Measurements from ENCODE around the gene ZNF746.

The ZNF746 gene

GRCh38 chr7:149497467-149498261 lies at the start of gene ZNF746:
Gene ZNF746, minus strand, starts transcription at chr7:149497809. Its CDS starts 273 bp downstream, at chr7:149497536.
- H3K9me3 Mint-ChIP-seq, result no peaks in the 10 kb centered on the region
- peak within 1 kb of the TSS; percentile 94 for H3K4me3 Mint-ChIP-seq
- H3K4me1 Mint-ChIP-seq (ENCODE audit: low read depth), result peaks cover 28% of the 10 kb centered on the region
- no peaks in the 10 kb centered on the region for H3K27me3 Mint-ChIP-seq
- peak within 1 kb of the TSS; percentile 92 for H3K27ac Mint-ChIP-seq
- peaks cover 26% of the 10 kb centered on the region for H3K36me3 Mint-ChIP-seq (ENCODE audit: low read depth)

DNA sequence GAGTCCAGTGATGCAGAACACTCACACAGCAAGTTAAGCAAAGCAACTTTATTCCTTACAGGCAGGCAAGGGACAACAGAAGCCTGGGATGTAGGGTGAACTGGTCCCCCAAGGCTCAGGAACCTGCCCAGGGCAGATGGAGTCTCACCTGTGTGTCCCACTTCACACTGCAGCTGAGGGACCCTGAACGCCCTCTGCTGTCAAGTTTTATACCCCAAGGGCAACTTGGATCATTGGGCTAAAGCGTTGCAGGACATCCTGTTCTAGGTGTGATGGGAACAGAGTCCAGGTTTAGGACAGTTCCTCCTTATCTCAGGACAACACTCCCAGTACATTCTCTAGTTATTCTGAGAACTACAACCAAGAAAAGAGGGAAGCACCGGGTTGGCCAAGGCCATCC lies 49.5 kb upstream of the ZNF746 start:
- no peaks in the 10 kb centered on the region for H3K27me3 Mint-ChIP-seq
- H3K27ac Mint-ChIP-seq, result no peak overlapping the region
- no peak overlapping the region for H3K4me3 Mint-ChIP-seq
- peaks cover 55% of the 10 kb centered on the region for H3K36me3 Mint-ChIP-seq (ENCODE audit: low read depth)
- H3K9me3 Mint-ChIP-seq, result no peaks in the 10 kb centered on the region
- H3K4me1 Mint-ChIP-seq (ENCODE audit: low read depth), result no peaks in the 10 kb centered on the region

- no peaks in the 10 kb centered on the region for H3K4me1 Mint-ChIP-seq (ENCODE audit: low read depth)
- H3K36me3 Mint-ChIP-seq (ENCODE audit: low read depth), result peaks cover 47% of the 10 kb centered on the region
- H3K27me3 Mint-ChIP-seq, result no peaks in the 10 kb centered on the region
- H3K9me3 Mint-ChIP-seq, result no peaks in the 10 kb centered on the region
- H3K27ac Mint-ChIP-seq, result no peak overlapping the region
- no peak overlapping the region for H3K4me3 Mint-ChIP-seq
Measured at GRCh38 chr7:149546331-149546730, 48.7 kb upstream of the ZNF746 start.

- Mint-ChIP-seq H3K9me3 (no peaks in the 10 kb centered on the region), H3K27me3 (no peaks in the 10 kb centered on the region), H3K4me3 (no peak overlapping the region), H3K36me3 (ENCODE audit: low read depth) (peaks cover 34% of the 10 kb centered on the region), H3K4me1 (ENCODE audit: low read depth) (no peaks in the 10 kb centered on the region), H3K27ac (no peak overlapping the region)
Measured at GRCh38 chr7:149544028-149544427, 46.4 kb upstream of the ZNF746 start.

GRCh38 chr7:149532654-149533053 lies 35.0 kb upstream of the ZNF746 start:
- Mint-ChIP-seq H3K27me3 (no peaks in the 10 kb centered on the region), H3K36me3 (ENCODE audit: low read depth) (no peaks in the 10 kb centered on the region), H3K4me3 (no peak overlapping the region), H3K4me1 (ENCODE audit: low read depth) (peaks cover 10% of the 10 kb centered on the region), H3K9me3 (peaks cover 16% of the 10 kb centered on the region), H3K27ac (no peak overlapping the region)

GRCh38 chr7:149529136-149529718 lies 31.6 kb upstream of the ZNF746 start:
- Mint-ChIP-seq H3K27ac (no peak overlapping the region), H3K36me3 (ENCODE audit: low read depth) (no peaks in the 10 kb centered on the region), H3K4me1 (ENCODE audit: low read depth) (no peaks in the 10 kb centered on the region), H3K27me3 (no peaks in the 10 kb centered on the region), H3K4me3 (no peak overlapping the region), H3K9me3 (peaks cover 16% of the 10 kb centered on the region)

DNA sequence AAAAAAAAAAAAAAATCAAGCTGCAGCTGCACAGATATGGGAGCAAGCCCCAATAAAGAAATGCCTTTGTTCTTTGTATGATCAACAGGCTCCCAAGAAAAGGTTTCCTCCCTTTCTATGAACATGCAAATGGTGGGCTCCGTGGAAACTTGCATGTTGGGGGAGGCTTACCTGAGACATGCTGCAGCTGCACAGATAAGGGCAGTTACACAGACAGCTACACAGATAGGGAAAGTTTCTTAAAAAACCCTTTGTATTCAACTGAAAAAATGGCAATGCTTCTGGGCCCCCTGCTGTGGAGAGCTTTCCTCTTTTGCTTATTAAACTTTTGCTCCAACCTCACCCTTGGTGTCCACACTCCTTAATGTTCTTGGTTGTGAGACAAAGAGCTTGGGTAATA lies 29.8 kb upstream of the ZNF746 start:
- H3K4me3 Mint-ChIP-seq, result no peak overlapping the region
- H3K27me3 Mint-ChIP-seq, result no peaks in the 10 kb centered on the region
- H3K27ac Mint-ChIP-seq, result no peak overlapping the region
- no peaks in the 10 kb centered on the region for H3K36me3 Mint-ChIP-seq (ENCODE audit: low read depth)
- peaks cover 16% of the 10 kb centered on the region for H3K9me3 Mint-ChIP-seq
- H3K4me1 Mint-ChIP-seq (ENCODE audit: low read depth), result no peaks in the 10 kb centered on the region

- Mint-ChIP-seq H3K27me3 (no peaks in the 10 kb centered on the region), H3K36me3 (ENCODE audit: low read depth) (no peaks in the 10 kb centered on the region), H3K4me3 (no peak overlapping the region), H3K9me3 (peaks cover 16% of the 10 kb centered on the region), H3K27ac (no peak overlapping the region), H3K4me1 (ENCODE audit: low read depth) (no peaks in the 10 kb centered on the region)
Measured at GRCh38 chr7:149525280-149525679, 27.7 kb upstream of the ZNF746 start.

- no peak overlapping the region for H3K4me3 Mint-ChIP-seq
- peaks cover 3% of the 10 kb centered on the region for H3K36me3 Mint-ChIP-seq (ENCODE audit: low read depth)
- H3K27ac Mint-ChIP-seq, result no peak overlapping the region
- H3K9me3 Mint-ChIP-seq, result peaks cover 16% of the 10 kb centered on the region
- H3K27me3 Mint-ChIP-seq, result peaks cover 6% of the 10 kb centered on the region
- H3K4me1 Mint-ChIP-seq (ENCODE audit: low read depth), result no peaks in the 10 kb centered on the region
Measured at GRCh38 chr7:149524394-149524793, 26.8 kb upstream of the ZNF746 start.

- Mint-ChIP-seq H3K4me1 (ENCODE audit: low read depth) (no peaks in the 10 kb centered on the region), H3K27ac (no peak overlapping the region), H3K27me3 (peaks cover 6% of the 10 kb centered on the region), H3K4me3 (no peak overlapping the region), H3K9me3 (peaks cover 46% of the 10 kb centered on the region), H3K36me3 (ENCODE audit: low read depth) (peaks cover 16% of the 10 kb centered on the region)
Measured at GRCh38 chr7:149510248-149510647, 12.6 kb upstream of the ZNF746 start.

DNA sequence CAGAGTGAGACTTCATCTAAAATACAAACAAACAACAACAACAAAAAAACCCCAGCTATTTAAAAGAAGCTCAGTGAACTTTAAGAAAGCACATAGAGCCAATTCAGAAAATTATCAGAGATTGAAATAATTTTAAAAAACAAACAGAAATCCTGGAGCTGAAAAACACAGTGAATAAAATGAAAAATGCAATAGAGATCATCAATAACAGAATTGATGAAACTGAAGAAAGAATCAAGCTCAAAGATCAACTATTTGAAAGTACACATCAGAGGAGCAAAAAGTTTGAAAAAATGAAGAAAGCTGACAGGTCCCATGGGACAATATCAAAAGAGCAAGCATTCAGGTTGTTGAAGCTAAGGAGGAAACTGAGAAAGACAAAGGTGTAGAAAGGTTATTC lies 12.2 kb upstream of the ZNF746 start:
- H3K27me3 Mint-ChIP-seq, result peaks cover 3% of the 10 kb centered on the region
- no peak overlapping the region for H3K4me3 Mint-ChIP-seq
- no peak overlapping the region for H3K27ac Mint-ChIP-seq
- peaks cover 46% of the 10 kb centered on the region for H3K9me3 Mint-ChIP-seq
- peaks cover 17% of the 10 kb centered on the region for H3K36me3 Mint-ChIP-seq (ENCODE audit: low read depth)
- no peaks in the 10 kb centered on the region for H3K4me1 Mint-ChIP-seq (ENCODE audit: low read depth)

GRCh38 chr7:149505551-149505950 lies 7.9 kb upstream of the ZNF746 start:
- Mint-ChIP-seq H3K4me3 (no peak overlapping the region), H3K27me3 (no peaks in the 10 kb centered on the region), H3K9me3 (peaks cover 21% of the 10 kb centered on the region), H3K36me3 (ENCODE audit: low read depth) (peaks cover 17% of the 10 kb centered on the region), H3K27ac (no peak overlapping the region), H3K4me1 (ENCODE audit: low read depth) (peaks cover 2% of the 10 kb centered on the region)

DNA sequence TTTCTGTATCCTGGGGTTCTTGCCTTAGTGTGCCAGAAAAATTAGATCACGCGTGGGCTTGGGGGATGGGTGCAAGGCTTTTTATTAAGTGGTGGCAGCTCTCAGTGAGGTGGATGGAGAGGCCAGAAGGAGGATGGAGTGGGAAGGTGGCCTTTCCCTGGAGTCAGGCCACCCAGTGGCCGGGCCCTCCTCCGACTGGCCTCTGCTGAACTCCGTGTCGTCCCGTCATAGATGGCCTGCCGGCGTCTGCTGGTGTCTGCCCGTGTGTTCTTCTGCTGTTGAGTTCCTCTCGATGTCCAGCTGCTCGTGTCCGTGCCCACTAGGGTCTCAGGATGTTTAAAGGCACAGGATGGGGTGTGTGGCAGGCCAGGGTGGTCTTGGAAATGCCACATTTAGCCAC lies 4.0 kb upstream of the ZNF746 start:
- Mint-ChIP-seq H3K27ac (no peak overlapping the region), H3K4me3 (no peak overlapping the region), H3K4me1 (ENCODE audit: low read depth) (peaks cover 10% of the 10 kb centered on the region), H3K9me3 (peaks cover 10% of the 10 kb centered on the region), H3K36me3 (ENCODE audit: low read depth) (peaks cover 12% of the 10 kb centered on the region), H3K27me3 (no peaks in the 10 kb centered on the region)

DNA sequence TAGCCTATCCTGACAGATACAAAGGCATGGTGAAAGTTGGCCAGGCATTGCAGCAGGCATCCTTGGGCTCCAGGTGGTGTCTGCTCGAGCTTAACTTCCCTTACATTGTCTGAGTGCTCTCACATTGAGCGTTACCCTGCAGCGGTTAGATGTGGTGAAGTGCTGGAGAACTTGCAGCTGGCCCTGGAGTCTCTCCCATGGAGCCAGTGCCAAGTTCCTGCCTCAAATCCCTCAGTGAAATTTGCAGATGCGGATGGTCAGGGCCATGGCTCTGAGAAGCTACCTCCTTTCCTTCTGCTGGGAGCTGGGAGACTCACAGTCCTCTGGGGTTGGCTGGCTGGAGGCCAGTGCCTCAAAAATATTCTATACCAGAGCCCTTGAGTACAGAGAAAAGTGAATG lies 3.3 kb upstream of the ZNF746 start:
- peaks cover 10% of the 10 kb centered on the region for H3K9me3 Mint-ChIP-seq
- no peak overlapping the region for H3K4me3 Mint-ChIP-seq
- no peak overlapping the region for H3K27ac Mint-ChIP-seq
- H3K4me1 Mint-ChIP-seq (ENCODE audit: low read depth), result peaks cover 16% of the 10 kb centered on the region
- peaks cover 13% of the 10 kb centered on the region for H3K36me3 Mint-ChIP-seq (ENCODE audit: low read depth)
- no peaks in the 10 kb centered on the region for H3K27me3 Mint-ChIP-seq

GRCh38 chr7:149500201-149500600 lies 2.6 kb upstream of the ZNF746 start:
- Mint-ChIP-seq H3K9me3 (peaks cover 4% of the 10 kb centered on the region), H3K4me3 (no peak overlapping the region), H3K4me1 (ENCODE audit: low read depth) (peaks cover 23% of the 10 kb centered on the region), H3K27me3 (no peaks in the 10 kb centered on the region), H3K36me3 (ENCODE audit: low read depth) (peaks cover 8% of the 10 kb centered on the region), H3K27ac (no peak overlapping the region)

- Mint-ChIP-seq H3K27ac (no peak overlapping the region), H3K36me3 (ENCODE audit: low read depth) (peaks cover 16% of the 10 kb centered on the region), H3K4me3 (no peak overlapping the region), H3K9me3 (no peaks in the 10 kb centered on the region), H3K27me3 (no peaks in the 10 kb centered on the region), H3K4me1 (ENCODE audit: low read depth) (peaks cover 28% of the 10 kb centered on the region)
Measured at GRCh38 chr7:149498811-149499210, 1.2 kb upstream of the ZNF746 start.
